GM23338 (cell line): ENCODE data around the gene OR6J1. TPM values are rescaled to one million over a fixed set of nuclear protein-coding genes. Genes with fewer than 3 reads are reported as not detected.

Experiments used
- ATAC-seq: fragments of 200-7000 bp; cut with Tn5 transposase; 3 replicates; pipeline ENCODE4 v1.9.1; 2020
- DNase-seq: peaks from one replicate; pipeline ENCODE4 v3.0.0-alpha.2; 2015; ENCODE audit warnings: low spot score
- H2AFZ ChIP-seq: fragments of 200-600 bp; sonication (generic); 2 replicates; pipeline ENCODE4 v1.8.0; 2016; ENCODE audit warnings: antibody characterized with exemption, mild to moderate bottlenecking, moderate library complexity
- H3F3A ChIP-seq: fragments of 200-600 bp; sonication (generic); replicated peaks from 2 replicates; pipeline ENCODE4 v1.8.0; 2017; ENCODE audit warnings: antibody characterized with exemption, mixed run types, low read depth
- H3K27ac ChIP-seq: fragments of 200-600 bp; sonication (generic); 2 replicates; pipeline ENCODE4 v1.6.1; 2016; ENCODE audit warnings: low read depth
- H3K27me3 ChIP-seq: fragments of 200-600 bp; sonication (generic); 2 replicates; pipeline ENCODE4 v1.8.0; 2016; ENCODE audit warnings: mild to moderate bottlenecking, mixed run types, moderate library complexity; ENCODE audit not compliant: insufficient read depth
- H3K36me3 ChIP-seq: fragments of 200-600 bp; sonication (generic); 2 replicates; pipeline ENCODE4 v1.8.0; 2016; ENCODE audit warnings: mild to moderate bottlenecking; ENCODE audit not compliant: insufficient read depth
- H3K4me1 ChIP-seq: fragments of 200-600 bp; sonication (generic); 2 replicates; pipeline ENCODE4 v1.8.0; 2016; ENCODE audit warnings: mild to moderate bottlenecking, moderate library complexity; ENCODE audit not compliant: insufficient read depth
- H3K4me2 ChIP-seq: fragments of 200-600 bp; sonication (generic); 2 replicates; pipeline ENCODE4 v1.7.1; 2017; ENCODE audit warnings: mixed run types
- H3K4me3 ChIP-seq: fragments of 200-600 bp; sonication (generic); 2 replicates; pipeline ENCODE4 v1.6.1; 2016; ENCODE audit warnings: mixed run types
- H3K79me2 ChIP-seq: fragments of 200-600 bp; sonication (generic); replicated peaks from 2 replicates; pipeline ENCODE4 v1.8.0; 2017; ENCODE audit warnings: mild to moderate bottlenecking; ENCODE audit not compliant: insufficient read depth
- H3K9me2 ChIP-seq: fragments of 200-600 bp; sonication (generic); 2 replicates; pipeline ENCODE4 v1.8.0; 2017; ENCODE audit not compliant: insufficient read depth
- H4K20me1 ChIP-seq: fragments of 200-600 bp; sonication (generic); replicated peaks from 2 replicates; pipeline ENCODE4 v1.8.0; 2017; ENCODE audit warnings: mild to moderate bottlenecking; ENCODE audit not compliant: insufficient read depth
- H3K27ac Mint-ChIP-seq: 2 replicates; pipeline ENCODE4 v1.8.0; 2020; ENCODE audit warnings: inconsistent platforms, mild to moderate bottlenecking, moderate library complexity, mixed read lengths
- H3K27me3 Mint-ChIP-seq: 3 replicates; pipeline ENCODE4 v1.8.0; 2022; ENCODE audit warnings: low read depth, mild to moderate bottlenecking, moderate library complexity, mixed read lengths, inconsistent platforms; ENCODE audit not compliant: insufficient read depth, poor library complexity
- H3K36me3 Mint-ChIP-seq: 3 replicates; pipeline ENCODE4 v1.8.0; 2021; ENCODE audit warnings: low read depth, mild to moderate bottlenecking, inconsistent platforms, moderate library complexity, mixed read lengths
- H3K4me1 Mint-ChIP-seq: 3 replicates; pipeline ENCODE4 v1.8.0; 2020; ENCODE audit warnings: mild to moderate bottlenecking, inconsistent platforms, mixed read lengths
- H3K4me3 Mint-ChIP-seq: 3 replicates; pipeline ENCODE4 v1.8.0; 2021; ENCODE audit warnings: moderate library complexity, mild to moderate bottlenecking, inconsistent platforms, mixed read lengths
- H3K9me3 Mint-ChIP-seq: 3 replicates; pipeline ENCODE4 v1.8.0; 2020; ENCODE audit warnings: moderate library complexity, mild to moderate bottlenecking, inconsistent platforms, mixed read lengths
- CTCF ChIP-seq, 2 experiments: fragments of 200-600 bp in 1 of 2; sonication (generic) in 1 of 2; conservative IDR thresholded peaks; 2 replicates each; pipeline versions ENCODE4 v1.5.1 to v1.6.1; 2016 to 2017; ENCODE audit warnings: antibody characterized with exemption in 2 of 2, low read depth in 2 of 2, mild to moderate bottlenecking in 2 of 2, moderate library complexity in 1 of 2
- EZH2phosphoT487 ChIP-seq: fragments of 200-600 bp; sonication (generic); IDR thresholded peaks from one replicate; pipeline ENCODE4 v1.8.1; 2018; ENCODE audit warnings: antibody characterized with exemption; ENCODE audit not compliant: unreplicated experiment
- ZNF331 ChIP-seq: fragments of 250-450 bp; sonication (Bioruptor Pico); IDR thresholded peaks from 2 replicates; pipeline ENCODE4 v1.5.0; 2020; ENCODE audit warnings: low read depth, mild to moderate bottlenecking, moderate library complexity
- ZNF462 ChIP-seq: fragments of 250-450 bp; sonication (Bioruptor Pico); IDR thresholded peaks from 2 replicates; pipeline ENCODE4 v1.5.0; 2020; ENCODE audit warnings: mild to moderate bottlenecking, moderate library complexity
- polyA plus RNA-seq: library from polyadenylated mRNA; unstranded; fragments of >200 nt; fragmentation: Nextera tagmentation; extraction: Ambion mirVana; gene quantifications from 2 replicates; pipeline ENCODE4 v1.2.1, GENCODE V29; 2016
- total RNA-seq: library from RNA; depleted of rRNA; stranded (reverse); fragments of >200 nt; shearing (Covaris generic); gene quantifications from 2 replicates; pipeline ENCODE4 v1.2.3, GENCODE V29; 2014

Gene OR6J1
- total and polyA plus RNA-seq, 2 experiments from 2014 or later = not detected

GRCh38 chr14:22597771-22598098, 46.4 kb downstream of the OR6J1 start (continued):
- TF ChIP-seq ZNF462 (CRISPR knock-in tag) (no peak), CTCF (conservative IDR thresholded peaks at IDR 0.05; ENCODE audit: low read depth in 2 of 2) (no peak), EZH2phosphoT487 (no peak)

- no peaks in the 10 kb centered on the region; the same call in 1 of the 2 replicates for H4K20me1 ChIP-seq
- 0 out of 2 replicates have a peak overlapping the region, but pooled peaks have one; percentile 30 for H3K27ac Mint-ChIP-seq
- H3K79me2 ChIP-seq = peaks cover 23% of the 10 kb centered on the region
- TF ChIP-seq ZNF331 (CRISPR knock-in tag) = no peak
- peak overlapping the region; percentile 98 for H3K4me3 Mint-ChIP-seq
- no peaks in the 10 kb centered on the region for H3K27me3 ChIP-seq
- peak; percentile 39 for DNase-seq
- no peaks in the 10 kb centered on the region for H3K9me2 ChIP-seq
- H3K27me3 Mint-ChIP-seq = peaks cover 8% of the 10 kb centered on the region
- H3K4me2 ChIP-seq = peak overlapping the region; percentile 91
- peak overlapping the region; percentile 97 for H3K4me3 ChIP-seq
- H3K36me3 Mint-ChIP-seq = peaks cover 18% of the 10 kb centered on the region
- H3K9me3 Mint-ChIP-seq = no peaks in the 10 kb centered on the region
- 0 out of 2 replicates have a peak overlapping the region, but pooled peaks have one; percentile 53 for H3K27ac ChIP-seq
- peak overlapping the region; percentile 97 for H2AFZ ChIP-seq
- 0 out of 2 replicates have a peak, but pooled peaks cover 4% of the 10 kb centered on the region for H3K36me3 ChIP-seq
- H3K4me1 ChIP-seq = peaks cover 22% of the 10 kb centered on the region
- ATAC-seq = peak; percentile 13
- H3K4me1 Mint-ChIP-seq = peaks cover 39% of the 10 kb centered on the region
- no peaks in the 10 kb centered on the region for H3F3A ChIP-seq
Measured at GRCh38 chr14:22597265-22597664, 46.9 kb downstream of the OR6J1 start.
